ENCODE data around the gene TRIM2. TPM values are rescaled to one million over a fixed set of nuclear protein-coding genes. Genes with fewer than 3 reads are reported as not detected.

TRIM2 gene
- total RNA-seq, 1 donor from 2014 or later: not detected

DNA sequence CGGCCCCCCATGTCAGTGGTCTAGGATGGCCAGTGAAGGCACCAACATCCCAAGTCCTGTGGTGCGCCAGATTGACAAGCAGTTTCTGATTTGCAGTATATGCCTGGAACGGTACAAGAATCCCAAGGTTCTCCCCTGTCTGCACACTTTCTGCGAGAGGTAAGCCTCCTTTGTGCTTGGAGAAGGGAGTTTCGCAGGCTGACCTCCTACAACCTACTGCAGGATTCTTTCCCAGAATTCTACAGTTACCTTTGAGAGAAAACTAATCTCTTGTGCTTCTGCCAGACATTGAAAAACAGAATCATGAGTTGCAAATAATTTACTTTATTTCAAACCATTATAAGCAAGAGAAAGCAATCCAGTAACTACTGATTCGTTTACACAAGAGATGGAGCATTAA is 66.1 kb downstream of the TRIM2 start:
- Mint-ChIP-seq H3K4me3 (no peak overlapping the region), H3K36me3 (ENCODE audit: low read depth) (no peaks in the 10 kb centered on the region), H3K9me3 (no peaks in the 10 kb centered on the region), H3K4me1 (peaks cover 8% of the 10 kb centered on the region), H3K27ac (no peak overlapping the region), H3K27me3 (no peaks in the 10 kb centered on the region)
- no peak for DNase-seq
- intact Hi-C loops (cut with micrococcal nuclease): no loop called here

DNA sequence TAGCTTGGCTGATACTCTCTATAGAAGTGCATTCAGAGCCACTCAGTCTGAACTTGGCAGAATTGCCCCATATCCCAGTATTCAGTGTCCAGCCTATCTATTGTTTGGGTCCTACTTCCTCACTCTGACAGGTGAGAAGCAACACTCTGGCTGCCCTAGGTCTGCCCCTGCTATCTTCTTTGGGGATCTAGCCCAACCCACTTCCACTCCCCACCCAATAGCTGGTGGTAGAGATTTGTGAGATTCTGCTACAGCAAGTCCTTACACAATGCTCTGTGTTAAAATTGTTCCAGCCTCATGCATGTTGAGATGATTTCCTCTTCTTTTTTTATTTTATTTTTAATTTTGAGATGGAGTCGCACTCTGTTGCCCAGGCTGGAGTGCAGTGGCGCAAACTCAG is 67.6 kb downstream of the TRIM2 start:
- no peaks in the 10 kb centered on the region for H3K9me3 Mint-ChIP-seq
- H3K27ac Mint-ChIP-seq: no peak overlapping the region
- intact Hi-C loops (cut with micrococcal nuclease): no loop called here
- H3K27me3 Mint-ChIP-seq: no peaks in the 10 kb centered on the region
- H3K36me3 Mint-ChIP-seq (ENCODE audit: low read depth): no peaks in the 10 kb centered on the region
- no peak for DNase-seq
- H3K4me3 Mint-ChIP-seq: no peak overlapping the region
- H3K4me1 Mint-ChIP-seq: peaks cover 8% of the 10 kb centered on the region

DNA sequence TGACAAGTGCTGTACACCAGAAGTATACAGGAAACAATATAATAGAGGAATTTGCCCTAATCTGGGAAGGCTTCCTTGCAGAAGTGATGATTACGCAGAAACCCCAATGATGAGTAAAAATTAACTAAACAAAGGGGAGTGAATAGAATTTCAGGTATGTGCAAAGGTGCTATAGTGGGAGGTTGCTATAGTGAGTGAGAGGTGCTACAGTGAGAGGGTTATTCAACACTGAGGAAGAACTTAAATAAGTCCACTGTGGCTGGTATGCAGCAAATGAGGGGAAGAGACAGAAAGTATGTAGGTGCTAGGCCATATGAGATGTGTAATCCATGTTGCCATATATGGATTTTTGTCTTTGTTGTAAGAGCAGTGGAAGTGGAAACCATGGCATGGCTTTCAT is 69.5 kb downstream of the TRIM2 start:
- Mint-ChIP-seq H3K4me3 (no peak overlapping the region), H3K4me1 (peaks cover 3% of the 10 kb centered on the region), H3K9me3 (no peaks in the 10 kb centered on the region), H3K27ac (no peak overlapping the region), H3K36me3 (ENCODE audit: low read depth) (no peaks in the 10 kb centered on the region), H3K27me3 (no peaks in the 10 kb centered on the region)
- intact Hi-C loops (cut with micrococcal nuclease): no loop called here
- DNase-seq: no peak

DNA sequence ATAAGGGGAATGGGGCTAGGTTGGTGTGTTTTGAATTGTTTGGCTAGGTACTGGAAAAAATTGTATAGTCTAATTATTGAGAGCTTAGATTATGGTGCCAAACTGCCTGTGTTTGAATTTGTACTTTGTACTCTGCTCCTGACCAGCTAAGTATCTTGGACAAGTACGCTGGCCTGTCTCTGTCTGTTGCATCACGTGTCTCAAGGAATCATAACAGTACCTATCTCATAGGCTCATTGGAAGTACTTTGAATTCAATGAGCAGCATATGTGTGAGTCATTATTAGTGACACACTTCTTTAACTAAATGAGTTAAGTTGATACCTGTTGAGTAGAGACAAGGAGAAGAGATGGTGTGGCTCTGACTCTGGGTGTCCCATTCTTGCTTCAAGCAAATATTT is 70.7 kb downstream of the TRIM2 start:
- no peak for DNase-seq
- Mint-ChIP-seq H3K36me3 (ENCODE audit: low read depth) (no peaks in the 10 kb centered on the region), H3K27me3 (no peaks in the 10 kb centered on the region), H3K9me3 (no peaks in the 10 kb centered on the region), H3K4me1 (peaks cover 3% of the 10 kb centered on the region), H3K27ac (no peak overlapping the region), H3K4me3 (no peak overlapping the region)
- intact Hi-C loops (cut with micrococcal nuclease): no loop called here

DNA sequence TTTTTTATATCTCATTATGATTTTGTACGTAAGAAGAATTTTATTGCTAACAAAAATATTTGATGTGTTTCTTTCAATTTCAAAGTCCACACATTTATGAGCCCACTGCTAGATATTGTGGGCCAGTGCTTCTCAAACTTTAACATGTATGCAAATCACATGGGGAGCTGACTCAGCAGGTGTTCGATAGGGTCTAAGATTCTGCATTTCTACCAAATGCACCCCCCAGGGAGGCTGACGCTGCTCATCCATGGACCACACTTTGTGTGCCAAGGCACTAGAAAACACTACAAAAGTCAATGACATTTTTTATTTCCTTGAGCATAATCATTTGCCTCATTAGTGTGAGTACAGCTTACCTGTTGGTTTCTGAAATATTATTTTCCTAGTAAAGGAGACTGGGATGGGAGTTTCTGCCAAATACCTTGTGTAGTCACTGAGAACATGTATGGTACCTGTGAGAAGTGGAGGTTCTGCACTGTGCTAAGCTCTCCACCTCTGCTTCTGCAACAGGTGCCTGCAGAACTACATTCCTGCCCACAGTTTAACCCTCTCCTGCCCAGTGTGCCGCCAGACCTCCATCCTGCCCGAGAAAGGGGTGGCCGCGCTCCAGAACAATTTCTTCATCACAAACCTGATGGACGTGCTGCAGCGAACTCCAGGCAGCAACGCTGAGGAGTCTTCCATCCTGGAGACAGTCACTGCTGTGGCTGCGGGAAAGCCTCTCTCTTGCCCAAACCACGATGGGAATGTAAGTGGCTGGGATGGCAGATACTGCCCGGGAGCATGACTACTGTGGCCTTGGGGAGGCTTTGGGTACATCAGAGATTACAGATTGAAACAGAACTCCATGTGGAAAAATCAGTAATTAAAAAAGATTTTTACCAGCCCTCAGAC is 71.4 kb downstream of the TRIM2 start:
- no peaks in the 10 kb centered on the region for H3K36me3 Mint-ChIP-seq (ENCODE audit: low read depth)
- H3K4me1 Mint-ChIP-seq: peaks cover 3% of the 10 kb centered on the region
- intact Hi-C loops (cut with micrococcal nuclease): no loop called here
- no peak overlapping the region for H3K4me3 Mint-ChIP-seq
- no peaks in the 10 kb centered on the region for H3K9me3 Mint-ChIP-seq
- H3K27ac Mint-ChIP-seq: no peak overlapping the region
- no peaks in the 10 kb centered on the region for H3K27me3 Mint-ChIP-seq
- DNase-seq: no peak

DNA sequence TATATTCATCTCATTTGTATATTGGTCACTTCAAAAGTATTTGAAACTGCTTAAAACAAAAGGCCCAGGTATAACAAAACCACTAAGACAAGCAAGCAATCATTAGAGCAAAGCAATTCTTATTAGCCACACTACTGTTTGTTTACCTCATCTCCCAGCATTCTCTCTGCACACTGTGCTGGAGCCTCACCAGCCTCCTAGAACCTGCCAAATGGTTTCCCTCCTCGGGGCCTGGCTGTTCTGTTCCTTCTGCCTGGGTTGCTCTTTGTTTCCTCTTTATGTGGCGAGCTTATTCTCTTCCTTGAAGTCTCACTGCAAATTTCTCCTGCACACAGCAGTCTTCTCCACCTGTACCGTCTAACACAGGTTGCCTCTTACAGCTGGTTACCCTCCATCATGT is 72.7 kb downstream of the TRIM2 start:
- Mint-ChIP-seq H3K27ac (no peak overlapping the region), H3K36me3 (ENCODE audit: low read depth) (no peaks in the 10 kb centered on the region), H3K9me3 (no peaks in the 10 kb centered on the region), H3K4me3 (no peak overlapping the region), H3K27me3 (no peaks in the 10 kb centered on the region), H3K4me1 (peaks cover 3% of the 10 kb centered on the region)
- DNase-seq: no peak
- intact Hi-C loops (cut with micrococcal nuclease): no loop called here

DNA sequence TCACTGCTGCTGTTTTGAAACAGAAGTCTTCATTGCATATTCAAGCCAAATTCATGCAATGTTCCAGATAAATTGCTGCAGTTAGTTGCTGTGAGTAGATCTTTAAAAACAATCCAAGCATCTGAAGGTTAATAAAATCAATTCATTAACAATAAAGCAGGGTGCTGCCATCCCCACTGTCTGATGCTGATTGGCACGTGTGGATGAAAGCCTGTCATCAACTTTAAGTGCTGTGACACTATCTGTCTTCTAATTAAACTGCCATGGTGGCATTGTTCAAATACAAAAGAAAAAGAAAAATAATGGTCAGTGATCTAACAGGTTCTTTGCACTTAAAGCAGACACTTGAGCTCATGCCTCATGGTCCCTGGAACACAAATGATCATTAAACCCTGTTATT is 77.2 kb downstream of the TRIM2 start:
- H3K27ac Mint-ChIP-seq: no peak overlapping the region
- no peak for DNase-seq
- H3K9me3 Mint-ChIP-seq: no peaks in the 10 kb centered on the region
- H3K27me3 Mint-ChIP-seq: peaks cover 2% of the 10 kb centered on the region
- H3K4me1 Mint-ChIP-seq: peaks cover 3% of the 10 kb centered on the region
- no peak overlapping the region for H3K4me3 Mint-ChIP-seq
- H3K36me3 Mint-ChIP-seq (ENCODE audit: low read depth): no peaks in the 10 kb centered on the region
- intact Hi-C loops (cut with micrococcal nuclease): no loop called here

DNA sequence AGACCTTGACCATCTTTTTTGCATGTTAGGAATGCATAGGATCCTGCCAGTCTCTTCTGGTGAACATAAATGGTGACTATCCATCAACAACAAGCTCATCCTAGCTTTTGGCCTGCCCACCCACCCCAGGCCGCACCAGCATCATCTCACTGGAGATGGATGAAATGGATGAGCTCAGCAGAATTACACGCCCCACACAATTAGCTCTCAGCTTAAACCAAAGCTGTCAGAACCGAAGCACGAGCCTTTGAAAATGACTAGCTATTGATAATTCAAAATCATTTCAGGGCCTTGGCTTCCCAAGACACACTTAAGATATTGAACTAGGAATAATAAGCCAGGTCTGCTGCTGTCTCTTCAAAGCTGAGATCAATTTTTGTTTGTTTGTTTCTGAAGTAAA is 77.8 kb downstream of the TRIM2 start:
- peaks cover 2% of the 10 kb centered on the region for H3K4me1 Mint-ChIP-seq
- peaks cover 2% of the 10 kb centered on the region for H3K27me3 Mint-ChIP-seq
- intact Hi-C loops (cut with micrococcal nuclease): no loop called here
- no peaks in the 10 kb centered on the region for H3K36me3 Mint-ChIP-seq (ENCODE audit: low read depth)
- no peak overlapping the region for H3K27ac Mint-ChIP-seq
- no peak overlapping the region for H3K4me3 Mint-ChIP-seq
- no peaks in the 10 kb centered on the region for H3K9me3 Mint-ChIP-seq
- DNase-seq: no peak

DNA sequence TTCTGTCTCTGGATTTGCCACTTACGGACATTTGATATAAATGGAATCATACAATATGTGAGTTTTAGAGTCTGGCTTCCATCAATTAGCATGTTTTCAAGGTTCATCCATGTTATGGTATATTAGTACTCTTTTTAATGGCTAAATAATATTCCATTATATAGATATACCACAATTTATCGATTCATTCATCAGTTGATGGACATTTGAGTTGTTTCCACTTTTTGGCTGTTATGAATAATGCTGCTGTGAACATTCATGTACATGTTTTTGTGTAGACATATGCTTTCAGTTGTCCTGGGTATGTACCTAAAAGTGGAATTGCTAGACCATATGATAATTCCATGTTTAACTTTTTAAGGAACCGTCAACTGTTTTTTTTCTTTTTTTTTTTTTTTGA is 79.0 kb downstream of the TRIM2 start:
- intact Hi-C loops (cut with micrococcal nuclease): no loop called here
- Mint-ChIP-seq H3K9me3 (peaks cover under 1% of the 10 kb centered on the region), H3K27me3 (peaks cover 2% of the 10 kb centered on the region), H3K27ac (no peak overlapping the region), H3K4me1 (no peaks in the 10 kb centered on the region), H3K4me3 (no peak overlapping the region), H3K36me3 (ENCODE audit: low read depth) (no peaks in the 10 kb centered on the region)
- DNase-seq: no peak

DNA sequence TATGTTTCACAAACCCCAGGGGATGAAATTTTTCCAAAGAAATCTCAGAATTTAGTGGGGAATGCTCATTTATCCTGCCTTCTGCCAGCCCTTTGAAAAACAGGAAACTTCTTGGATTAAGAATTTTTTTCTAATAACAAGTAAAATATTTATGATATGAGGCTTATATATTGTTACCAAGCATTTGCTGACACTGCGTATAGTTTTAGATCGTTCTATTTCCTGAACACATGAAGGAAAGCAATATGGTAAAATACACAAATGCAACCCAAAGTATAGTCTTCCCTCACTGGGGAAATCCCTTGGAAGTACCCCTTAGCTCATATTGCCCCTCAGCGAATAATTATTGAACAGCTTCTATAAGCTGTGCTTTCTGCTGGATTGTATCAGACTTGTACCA is 85.9 kb downstream of the TRIM2 start:
- peaks cover 2% of the 10 kb centered on the region for H3K27me3 Mint-ChIP-seq
- H3K36me3 Mint-ChIP-seq (ENCODE audit: low read depth): no peaks in the 10 kb centered on the region
- peaks cover 2% of the 10 kb centered on the region for H3K4me1 Mint-ChIP-seq
- H3K9me3 Mint-ChIP-seq: peaks cover 3% of the 10 kb centered on the region
- intact Hi-C loops (cut with micrococcal nuclease): no loop called here
- no peak for DNase-seq
- no peak overlapping the region for H3K4me3 Mint-ChIP-seq
- H3K27ac Mint-ChIP-seq: no peak overlapping the region

DNA sequence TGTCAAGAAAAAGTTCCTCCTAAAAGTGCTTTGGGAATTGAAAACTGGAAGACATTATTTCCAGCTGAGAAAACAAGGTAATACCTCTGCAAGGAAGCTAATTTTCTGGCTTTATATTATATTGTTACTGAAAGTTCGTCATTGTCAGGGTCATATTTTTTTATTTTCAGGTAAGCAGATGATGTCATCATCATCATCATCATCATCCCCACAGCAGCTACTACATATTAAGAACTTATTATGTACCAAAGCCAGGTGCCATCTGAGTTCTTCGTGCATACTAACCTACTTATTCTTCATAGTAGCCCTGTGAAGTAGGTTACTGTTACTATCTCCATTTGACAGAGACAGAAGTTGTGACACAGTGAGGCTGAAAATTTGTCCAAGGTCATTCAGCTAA is 87.3 kb downstream of the TRIM2 start:
- peaks cover 3% of the 10 kb centered on the region for H3K9me3 Mint-ChIP-seq
- DNase-seq: no peak
- H3K27me3 Mint-ChIP-seq: peaks cover 2% of the 10 kb centered on the region
- no peaks in the 10 kb centered on the region for H3K36me3 Mint-ChIP-seq (ENCODE audit: low read depth)
- H3K4me3 Mint-ChIP-seq: no peak overlapping the region
- H3K4me1 Mint-ChIP-seq: peaks cover 2% of the 10 kb centered on the region
- H3K27ac Mint-ChIP-seq: no peak overlapping the region
- intact Hi-C loops (cut with micrococcal nuclease): no loop called here

DNA sequence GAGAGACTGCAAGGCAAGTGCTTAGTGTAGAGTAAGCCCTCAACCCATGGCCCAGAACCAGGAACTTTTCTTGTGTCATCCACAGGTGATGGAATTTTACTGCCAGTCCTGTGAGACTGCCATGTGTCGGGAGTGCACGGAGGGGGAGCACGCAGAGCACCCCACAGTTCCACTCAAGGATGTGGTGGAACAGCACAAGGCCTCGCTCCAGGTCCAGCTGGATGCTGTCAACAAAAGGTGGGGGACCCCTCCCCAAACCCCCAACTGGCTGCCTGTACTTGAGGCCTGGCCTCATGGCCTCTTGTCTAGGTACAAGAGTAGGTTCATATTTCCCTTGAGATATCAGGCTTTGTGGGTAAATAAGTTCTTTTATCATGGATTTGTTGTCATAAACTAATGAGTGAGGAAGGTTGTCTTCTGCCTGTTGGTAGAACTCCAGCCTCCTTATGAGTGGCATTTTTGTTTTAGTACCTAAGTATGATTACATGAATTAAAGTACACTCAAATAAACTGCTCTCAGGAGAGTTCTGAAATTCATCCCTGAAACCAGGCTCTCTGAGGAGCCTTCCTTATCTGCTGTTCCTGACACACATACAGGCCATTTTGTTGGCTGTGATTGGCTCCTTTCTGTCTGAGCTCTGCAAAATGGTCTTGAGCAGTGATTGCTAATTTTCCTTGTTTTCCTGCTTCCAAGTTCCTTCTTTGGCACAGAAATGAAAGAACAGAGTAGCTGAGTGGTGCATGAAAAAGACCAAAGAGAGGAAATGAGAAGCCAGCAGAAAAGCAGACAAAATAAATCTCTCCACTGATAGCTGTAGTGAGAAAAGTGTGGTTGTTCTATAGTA is 88.9 kb downstream of the TRIM2 start:
- no peak for DNase-seq
- H3K27ac Mint-ChIP-seq: no peak overlapping the region

DNA sequence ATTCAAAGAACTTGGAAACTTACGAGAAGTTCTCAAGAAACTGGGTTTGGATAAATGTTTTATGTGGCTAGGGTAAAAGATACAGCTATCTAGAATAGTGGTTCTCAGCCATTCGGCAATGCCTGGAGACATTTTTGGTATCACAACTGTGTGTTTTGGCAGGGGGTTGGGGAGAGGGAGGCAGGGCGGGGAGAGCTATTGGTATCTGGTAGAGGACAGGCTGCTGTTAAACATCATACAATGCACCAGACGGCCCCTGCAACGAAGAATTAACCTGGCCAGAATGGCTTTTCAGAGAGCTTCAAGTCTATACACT is 89.5 kb downstream of the TRIM2 start:
- DNase-seq: no peak
- Mint-ChIP-seq H3K9me3 (no peaks in the 10 kb centered on the region), H3K36me3 (ENCODE audit: low read depth) (no peaks in the 10 kb centered on the region), H3K27me3 (peaks cover 6% of the 10 kb centered on the region), H3K4me1 (no peaks in the 10 kb centered on the region), H3K27ac (no peak overlapping the region), H3K4me3 (no peak overlapping the region)
- intact Hi-C loops (cut with micrococcal nuclease): no loop called here

More for the DNA sequence above, 88.9 kb downstream of the TRIM2 start:
- no peaks in the 10 kb centered on the region for H3K36me3 Mint-ChIP-seq (ENCODE audit: low read depth)
- intact Hi-C loops (cut with micrococcal nuclease): no loop called here
- peaks cover 3% of the 10 kb centered on the region for H3K9me3 Mint-ChIP-seq
- H3K4me1 Mint-ChIP-seq: peaks cover 2% of the 10 kb centered on the region
- H3K27me3 Mint-ChIP-seq: peaks cover 6% of the 10 kb centered on the region
- H3K4me3 Mint-ChIP-seq: no peak overlapping the region

DNA sequence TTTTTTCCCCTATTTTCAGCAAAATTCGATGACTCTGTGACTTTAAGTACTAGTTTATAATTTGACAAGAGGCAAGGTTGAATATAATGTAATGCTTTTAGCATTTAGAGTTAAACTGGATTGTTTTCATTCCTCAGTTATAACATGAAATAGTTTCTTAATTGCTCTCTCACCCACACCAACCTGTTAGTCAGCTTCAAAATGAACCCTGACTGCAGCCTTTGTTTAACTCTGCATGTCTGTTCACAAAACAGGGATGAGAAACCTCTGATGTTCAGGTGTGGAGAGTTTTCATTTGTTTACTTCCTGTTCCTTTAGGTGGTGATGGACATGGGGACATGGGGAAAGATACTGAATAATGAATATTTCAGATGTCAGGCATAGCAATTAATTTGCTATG is 90.4 kb downstream of the TRIM2 start:
- DNase-seq: no peak
- Mint-ChIP-seq H3K9me3 (no peaks in the 10 kb centered on the region), H3K4me1 (no peaks in the 10 kb centered on the region), H3K36me3 (ENCODE audit: low read depth) (no peaks in the 10 kb centered on the region), H3K27me3 (peaks cover 6% of the 10 kb centered on the region), H3K4me3 (no peak overlapping the region), H3K27ac (no peak overlapping the region)
- intact Hi-C loops (cut with micrococcal nuclease): no loop called here

Measured in activated CD4-positive, alpha-beta T cell treated with anti-CD3 and anti-CD28 coated beads, Interleukin-2, amount 10 ng/mL, durations not matched to agents 24 days and 14 days (primary cell).